AG08396 (cell line): ENCODE data around the gene BMAL1.
A peak's percentile ranks its signal among the peaks of the same experiment; 100 is the strongest.
"Not testable (repeated sequence)": the region's sequence is repeated elsewhere in the genome, so short reads cannot be mapped to it uniquely, and the experiment has no call there.

Experiments
- DNase-seq: peaks from one replicate; pipeline ENCODE4 v3.0.0; 2012; ENCODE audit warnings: low spot score, mixed read lengths

The BMAL1 gene

GRCh38 chr11:13382751-13383150 is 105.2 kb downstream of the BMAL1 start:
- no peak for DNase-seq

GRCh38 chr11:13384908-13385640 is 107.5 kb downstream of the BMAL1 start:
- peak; percentile 49 for DNase-seq

- no peak for DNase-seq
Measured at GRCh38 chr11:13386567-13386966, 109.0 kb downstream of the BMAL1 start.

- no peak for DNase-seq
Measured at GRCh38 chr11:13388741-13389140, 111.2 kb downstream of the BMAL1 start.

DNA sequence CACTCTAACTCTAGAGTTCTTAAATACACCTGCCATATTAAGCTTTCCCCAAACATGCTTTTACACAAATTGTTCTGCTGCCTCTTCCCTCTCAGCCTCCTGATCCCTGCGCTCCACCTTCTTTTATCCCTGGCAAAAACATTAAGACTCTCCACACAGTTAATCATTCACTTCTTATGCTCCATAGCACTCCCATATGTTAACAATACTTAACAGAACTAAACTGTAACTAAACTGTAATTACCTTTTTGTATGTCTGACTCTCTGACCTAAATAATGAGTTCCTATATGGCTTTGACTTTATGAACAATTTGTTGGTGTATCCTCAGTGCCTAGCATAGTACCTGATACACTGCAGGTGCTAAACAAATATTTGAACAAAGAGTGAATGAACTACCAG is 113.6 kb downstream of the BMAL1 start:
- no peak for DNase-seq

GRCh38 chr11:13398335-13398734 is 120.7 kb downstream of the BMAL1 start:
- DNase-seq = not testable (repeated sequence)

GRCh38 chr11:13405220-13405619 is 127.6 kb downstream of the BMAL1 start:
- DNase-seq = no peak

GRCh38 chr11:13415201-13415600 is 137.6 kb downstream of the BMAL1 start:
- no peak for DNase-seq

DNA sequence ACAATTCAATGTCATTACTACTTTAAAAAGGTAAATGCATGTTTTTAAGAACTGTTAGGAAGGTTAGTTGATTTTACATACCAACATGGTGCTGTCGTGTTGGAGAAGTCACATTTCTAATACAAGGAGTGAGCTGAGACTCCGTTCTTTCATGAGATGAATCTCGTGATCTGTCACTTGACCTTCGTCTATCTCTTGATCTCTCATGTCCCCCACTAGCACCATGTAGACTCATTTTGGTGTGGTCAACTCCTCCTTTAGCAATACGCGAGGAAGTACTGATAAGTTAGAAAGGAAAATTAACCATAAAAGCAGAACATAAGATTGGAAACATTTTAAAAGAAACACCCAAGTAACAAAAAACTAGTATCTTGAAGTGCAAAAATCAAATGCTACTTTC is 144.0 kb downstream of the BMAL1 start:
- DNase-seq = no peak

DNA sequence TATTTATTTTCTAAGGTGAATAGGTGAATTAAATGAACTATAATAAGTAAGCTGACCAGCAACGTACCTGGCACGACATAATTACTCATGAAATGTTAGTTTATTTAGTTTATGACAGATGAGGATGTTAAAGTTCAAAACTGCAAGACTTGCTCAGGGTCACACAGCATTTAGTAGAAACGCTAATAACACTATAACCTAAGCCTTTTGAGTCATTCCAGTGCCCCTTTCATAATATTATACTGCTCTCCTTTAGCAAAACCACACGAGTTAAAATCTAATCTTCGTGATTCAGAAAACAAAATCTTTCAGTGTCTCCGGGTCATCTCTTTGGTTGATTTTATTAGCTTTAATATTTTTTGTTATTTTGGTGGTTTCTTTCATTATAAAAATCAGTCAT is 145.8 kb downstream of the BMAL1 start:
- DNase-seq = no peak

DNA sequence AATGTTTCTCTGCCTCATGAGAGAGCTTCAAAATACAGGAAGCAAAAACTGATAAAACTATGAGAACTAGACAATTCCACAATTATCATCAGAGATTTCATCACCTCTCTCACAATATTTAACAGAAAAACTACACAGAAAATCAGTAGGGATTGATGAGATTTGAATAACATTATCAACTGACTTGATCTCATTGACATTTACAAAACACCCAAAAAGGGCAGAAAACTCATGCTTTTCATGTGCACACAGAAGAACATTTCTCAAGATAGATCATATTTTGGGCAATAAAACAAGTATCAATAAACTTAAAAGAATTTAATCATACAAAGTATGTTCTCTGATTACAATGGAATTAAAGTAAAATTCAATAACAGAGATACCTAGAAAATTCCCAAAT is 149.8 kb downstream of the BMAL1 start:
- DNase-seq = no peak

- DNase-seq = no peak
Measured at GRCh38 chr11:13429288-13429687, 151.7 kb downstream of the BMAL1 start.

DNA sequence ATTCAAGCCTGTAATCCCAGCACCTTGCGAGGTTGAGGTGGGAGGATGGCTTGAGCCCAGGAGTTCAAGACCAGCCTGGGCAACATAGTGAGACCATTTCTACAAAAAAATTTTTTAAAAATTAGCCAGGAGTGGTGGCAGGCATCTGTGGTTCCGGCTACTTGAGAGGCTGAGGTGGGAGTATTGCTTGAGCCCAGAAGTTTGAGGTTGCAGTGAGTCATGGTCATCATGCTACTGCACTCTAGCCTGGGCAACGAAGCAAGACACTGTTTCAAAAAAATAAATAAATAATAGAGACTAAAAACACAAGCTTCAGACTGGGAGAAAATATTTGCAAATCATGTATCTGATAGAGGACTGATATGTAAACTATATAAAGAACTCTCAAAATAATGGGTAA is 152.2 kb downstream of the BMAL1 start:
- no peak for DNase-seq

GRCh38 chr11:13433437-13433836 is 155.8 kb downstream of the BMAL1 start:
- DNase-seq = no peak

- DNase-seq = no peak
Measured at GRCh38 chr11:13434247-13435205, 156.9 kb downstream of the BMAL1 start.

- not testable (repeated sequence) for DNase-seq
Measured at GRCh38 chr11:13436836-13437235, 159.2 kb downstream of the BMAL1 start.
